CD4-positive, alpha-beta memory T cell (primary cell): ENCODE results near the gene ABHD15. TPM values are rescaled to one million over a fixed set of nuclear protein-coding genes. Genes with fewer than 3 reads are reported as not detected.

Experiments
- CTCF ChIA-PET: fragments of 350-600 bp; sonication (Branson Sonifier 250); formaldehyde crosslinking; loops from one replicate; lab custom pipeline; 2021; ENCODE audit warnings: inconsistent platforms; ENCODE audit not compliant: partially characterized antibody; lab: Charles Lee
- POLR2A ChIA-PET: fragments of 350-600 bp; sonication (Branson Sonifier 250); formaldehyde crosslinking; loops from one replicate; lab custom pipeline; 2021; ENCODE audit not compliant: partially characterized antibody; lab: Charles Lee
- DNase-seq, 5 donors: peaks; one replicate each; pipeline versions ENCODE4 v3.0.0 to v3.0.0-alpha.2; 2020 to 2022; ENCODE audit warnings: mixed read lengths in 1 of 5
- H3K27ac ChIP-seq: one replicate; pipeline ENCODE4 v1.7.0; 2013; ENCODE audit warnings: low read depth, low read length
- H3K27me3 ChIP-seq: 2 replicates; pipeline ENCODE4 v1.7.0; 2013; ENCODE audit warnings: mild to moderate bottlenecking, low read length, moderate library complexity; ENCODE audit not compliant: insufficient read depth
- H3K36me3 ChIP-seq: 2 replicates; pipeline ENCODE4 v1.7.0; 2013; ENCODE audit warnings: mild to moderate bottlenecking, low read length, moderate library complexity; ENCODE audit not compliant: insufficient read depth
- H3K4me1 ChIP-seq: 2 replicates; pipeline ENCODE4 v1.7.0; 2013; ENCODE audit warnings: mild to moderate bottlenecking, low read length, moderate library complexity; ENCODE audit not compliant: insufficient read depth
- H3K4me3 ChIP-seq, 2 donors: one replicate each; pipeline ENCODE4 v1.7.0; 2013; ENCODE audit warnings: low read length in 2 of 2, mild to moderate bottlenecking in 1 of 2
- H3K9me3 ChIP-seq, 2 donors: one replicate each; pipeline ENCODE4 v1.7.0; 2013; ENCODE audit warnings: low read length in 2 of 2, control low read depth in 1 of 2; ENCODE audit not compliant: control insufficient read depth in 1 of 2
- H3K27ac Mint-ChIP-seq, 7 donors: one replicate each; pipeline ENCODE4 v1.8.0; 2020 to 2021; ENCODE audit warnings: mixed read lengths in 7 of 7, mild to moderate bottlenecking in 6 of 7, inconsistent platforms in 3 of 7, moderate library complexity in 3 of 7
- H3K27me3 Mint-ChIP-seq, 2 donors: one replicate each; pipeline ENCODE4 v1.8.0; 2020 to 2021; ENCODE audit warnings: mixed read lengths in 2 of 2
- H3K36me3 Mint-ChIP-seq, 2 donors: one replicate each; pipeline ENCODE4 v1.8.0; 2020 to 2021; ENCODE audit warnings: mixed read lengths in 2 of 2, inconsistent platforms in 1 of 2, mild to moderate bottlenecking in 1 of 2
- H3K4me1 Mint-ChIP-seq, 4 donors: one replicate each; pipeline ENCODE4 v1.8.0; 2020 to 2021; ENCODE audit warnings: mixed read lengths in 4 of 4, mild to moderate bottlenecking in 1 of 4
- H3K4me3 Mint-ChIP-seq, 8 donors: one replicate each; pipeline ENCODE4 v1.8.0; 2020 to 2021; ENCODE audit warnings: mixed read lengths in 8 of 8, mild to moderate bottlenecking in 7 of 8, moderate library complexity in 6 of 8, inconsistent platforms in 3 of 8
- H3K9me3 Mint-ChIP-seq, 8 donors: one replicate each; pipeline ENCODE4 v1.8.0; 2020 to 2021; ENCODE audit warnings: mixed read lengths in 8 of 8, mild to moderate bottlenecking in 5 of 8, inconsistent platforms in 3 of 8, moderate library complexity in 1 of 8
- intact Hi-C: fragments of 100-400 bp; cut with micrococcal nuclease; formaldehyde crosslinking; loops from one replicate; pipeline ENCODE4 v1.15.1; 2023
- polyA plus RNA-seq, 2 donors: library from polyadenylated mRNA; unstranded; fragments of 300-500 nt; fragmentation: Illumina TruSeq; gene quantifications; one replicate each; pipeline ENCODE4 v1.2.3, GENCODE V29; 2021
- total RNA-seq, 2 experiments: library from RNA; stranded (reverse); gene quantifications; one replicate each; pipeline ENCODE4 v1.2.3, GENCODE V29; 2021

The ABHD15 gene
- total and polyA plus RNA-seq, 4 experiments from 2014 or later = 8.2 to 18.8 (median 15.8) TPM

DNA sequence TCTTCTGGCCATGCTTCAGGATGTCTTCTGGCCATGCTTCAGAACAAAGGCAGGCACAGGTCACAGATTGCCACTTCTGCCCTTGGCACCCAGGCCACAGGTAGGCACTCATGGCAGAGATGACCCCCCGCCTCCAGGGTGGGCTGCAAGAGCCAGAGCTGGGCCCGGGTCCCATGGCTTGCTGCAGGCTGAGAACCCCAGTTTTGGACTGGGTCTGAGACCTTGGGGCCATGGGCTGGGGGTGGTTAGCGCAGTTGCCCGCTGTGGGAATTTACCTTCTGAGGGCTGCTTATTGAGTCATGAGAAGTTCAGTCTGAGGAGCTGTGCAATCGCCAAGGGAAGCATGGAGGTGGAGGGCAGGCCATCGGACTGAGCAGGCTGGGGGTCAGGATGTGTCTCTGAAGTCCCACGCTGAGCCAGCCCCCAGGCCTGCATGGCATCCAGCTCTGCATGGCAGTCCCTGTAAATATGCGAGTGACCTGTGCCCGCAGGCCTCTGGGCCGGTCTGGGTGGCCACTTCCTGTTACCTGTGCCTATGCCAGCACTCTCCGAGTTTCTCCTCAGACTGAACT, 27.8 kb upstream of the ABHD15 start:
- Mint-ChIP-seq H3K4me3 (peak overlapping the region; percentile 69 to 86 (median 74)), H3K9me3 (no peaks in the 10 kb centered on the region), H3K4me1 (peaks cover 13 to 32% (median 24%) of the 10 kb centered on the region in 4 donors), H3K36me3 (peaks cover 0 to 3% of the 10 kb centered on the region in 2 donors), H3K27me3 (no peaks in the 10 kb centered on the region), H3K27ac (peak overlapping the region in 3 of 7 donors; percentile 13 to 63 (median 23))
- POLR2A ChIA-PET = interaction anchor here (4.8 to 6.0 kb wide), 2 partner anchors 21 to 27 kb away, joined by 68 to 109 read pairs; partner anchors contain the start of genes ABHD15 and TP53I13
- peaks cover 43% of the 10 kb centered on the region for H3K4me1 ChIP-seq
- no peaks in the 10 kb centered on the region for H3K36me3 ChIP-seq
- no peak overlapping the region for H3K4me3 ChIP-seq
- no peaks in the 10 kb centered on the region for H3K9me3 ChIP-seq
- no peaks in the 10 kb centered on the region for H3K27me3 ChIP-seq
- no peak overlapping the region for H3K27ac ChIP-seq
- no peak for DNase-seq
- CTCF ChIA-PET = interaction anchor here (1.2 to 5.0 kb wide), 5 partner anchors 14 to 27 kb away, joined by 3 to 123 read pairs (median 36); partner anchors contain the start of genes ABHD15 and TP53I13
- intact Hi-C loops = no loop called here

DNA sequence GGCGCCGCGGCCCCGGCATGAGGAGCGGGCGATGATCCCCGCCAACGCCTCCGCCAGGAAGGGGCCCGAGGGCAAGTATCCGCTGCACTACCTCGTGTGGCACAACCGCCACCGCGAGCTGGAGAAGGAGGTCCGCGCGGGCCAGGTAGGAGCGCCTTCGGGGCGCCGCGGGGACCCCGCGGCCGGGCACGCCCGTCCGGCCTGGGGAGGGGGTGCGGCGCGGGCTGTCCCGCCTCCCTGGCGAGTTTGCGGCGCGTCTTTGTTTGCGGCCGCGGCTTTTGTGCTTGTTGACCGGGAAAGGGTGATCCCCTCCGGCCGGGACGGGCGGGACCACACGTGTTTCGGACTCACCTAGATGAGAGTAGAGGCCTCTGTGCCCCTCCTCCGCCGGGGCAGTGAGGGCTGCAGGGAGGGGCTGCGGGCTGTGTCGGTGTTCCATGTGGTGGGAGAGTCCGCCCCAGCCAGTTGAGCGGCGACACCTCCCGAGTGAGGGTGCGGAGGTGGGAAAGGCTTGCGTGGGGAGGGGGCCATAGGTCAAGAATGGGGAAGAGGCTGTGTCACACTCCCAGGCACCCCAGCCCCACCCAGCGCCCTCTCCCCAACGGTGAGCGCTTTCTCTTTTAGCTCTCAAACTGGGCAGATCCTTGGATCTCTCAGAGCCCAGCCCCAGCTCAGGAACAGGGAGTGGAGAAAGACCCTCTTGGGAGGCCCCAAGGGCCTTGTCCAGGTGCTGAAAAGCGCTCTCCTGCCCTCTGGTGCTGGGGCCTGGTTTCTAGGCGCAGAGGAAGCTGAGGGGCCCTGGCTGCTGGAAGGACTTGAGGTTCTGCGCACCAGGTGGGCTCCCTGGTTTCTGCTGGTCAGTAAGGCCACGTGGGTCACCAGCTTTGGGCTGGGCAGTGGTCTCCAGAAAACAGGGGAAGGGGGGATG, 27.0 kb upstream of the ABHD15 start:
- intact Hi-C loops = no loop called here
- peaks cover 43% of the 10 kb centered on the region for H3K4me1 ChIP-seq
- no peak for DNase-seq
- CTCF ChIA-PET = interaction anchor here (1.2 to 5.0 kb wide), 7 partner anchors 13 to 223 kb away, joined by 3 to 123 read pairs (median 20); partner anchors contain the start of genes ABHD15 and TP53I13
- H3K27ac ChIP-seq = no peak overlapping the region
- H3K36me3 ChIP-seq = no peaks in the 10 kb centered on the region
- no peaks in the 10 kb centered on the region for H3K27me3 Mint-ChIP-seq
- H3K9me3 Mint-ChIP-seq = no peaks in the 10 kb centered on the region
- peak overlapping the region; percentile 69 to 86 (median 74) for H3K4me3 Mint-ChIP-seq
- POLR2A ChIA-PET = interaction anchor here (0.7 to 6.0 kb wide), 5 partner anchors 15 to 26 kb away, joined by 3 to 109 read pairs (median 21); partner anchors contain the start of genes ABHD15 and TP53I13
- H3K36me3 Mint-ChIP-seq = peaks cover 0 to 3% of the 10 kb centered on the region in 2 donors
- peak overlapping the region in 1 of 7 donors; percentile 63 for H3K27ac Mint-ChIP-seq
- H3K9me3 ChIP-seq = no peaks in the 10 kb centered on the region
- H3K4me3 ChIP-seq = peak overlapping the region in 1 of 2 donors; percentile 54
- H3K4me1 Mint-ChIP-seq = peaks cover 13 to 32% (median 24%) of the 10 kb centered on the region in 4 donors
- no peaks in the 10 kb centered on the region for H3K27me3 ChIP-seq

DNA sequence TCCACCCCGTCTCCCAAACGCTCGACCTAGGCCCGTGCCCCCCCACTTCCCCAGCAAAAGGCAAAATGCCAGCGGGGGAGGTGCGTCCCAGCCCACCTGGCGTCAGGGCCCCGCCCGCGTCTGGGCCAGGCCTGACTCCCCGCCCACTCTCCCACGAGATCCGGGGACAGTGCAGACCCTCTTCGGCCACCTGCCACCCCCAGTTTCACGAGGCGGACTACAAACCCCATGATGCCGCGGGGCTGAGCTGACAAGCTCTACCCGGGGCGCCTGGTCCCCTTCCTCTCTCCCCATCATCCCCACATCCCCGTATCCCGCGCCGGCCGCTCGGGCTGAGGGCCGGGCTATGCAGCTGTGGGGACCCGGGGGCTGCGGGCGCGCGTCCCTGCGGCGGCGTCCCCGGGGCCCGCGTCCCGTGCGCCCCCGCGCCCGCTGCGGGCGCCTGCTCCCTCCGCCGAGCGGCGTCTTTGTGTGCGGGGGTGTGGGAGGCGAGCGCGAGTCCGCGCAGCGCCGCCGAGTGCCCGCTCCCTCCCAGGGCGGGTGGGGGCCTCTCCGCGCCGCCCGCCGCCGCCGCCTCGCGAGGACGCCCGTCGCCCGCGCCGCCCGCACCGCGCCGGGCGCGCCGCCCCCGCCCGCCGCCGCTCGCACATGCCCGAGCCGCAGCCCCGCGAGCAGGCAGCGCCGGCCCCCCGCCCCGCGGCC, 26.2 kb upstream of the ABHD15 start, which contains the start of gene ANKRD13B:
ANKRD13B (plus strand) TSS at position 283 of the 702 bp plus-strand sequence. CDS start 490 bp downstream, outside the sequence.
- CTCF ChIA-PET = interaction anchor here (1.0 to 5.0 kb wide), 13 partner anchors 12 to 411 kb away, joined by 3 to 123 read pairs (median 4); partner anchors contain the start of genes ABHD15, CORO6 and TP53I13
- H3K27me3 Mint-ChIP-seq = no peaks in the 10 kb centered on the region
- Histone ChIP-seq H3K27ac (no peak within 1 kb of the TSS), H3K4me1 (peaks cover 50% of the 10 kb centered on the region), H3K27me3 (no peaks in the 10 kb centered on the region), H3K9me3 (no peaks in the 10 kb centered on the region), H3K4me3 (peak within 1 kb of the TSS; percentile 29 to 54), H3K36me3 (no peaks in the 10 kb centered on the region)
- H3K36me3 Mint-ChIP-seq = peaks cover 0 to 5% of the 10 kb centered on the region in 2 donors
- POLR2A ChIA-PET = interaction anchor here (0.7 to 6.0 kb wide), 11 partner anchors 11 to 223 kb away, joined by 3 to 109 read pairs (median 5); partner anchors contain the start of genes ABHD15 and TP53I13
- H3K9me3 Mint-ChIP-seq = no peaks in the 10 kb centered on the region
- peak within 1 kb of the TSS in 5 of 7 donors; percentile 31 to 84 (median 52) for H3K27ac Mint-ChIP-seq
- H3K4me1 Mint-ChIP-seq = peaks cover 16 to 39% (median 29%) of the 10 kb centered on the region in 4 donors
- no peak for DNase-seq
- intact Hi-C loops = no loop called here
- H3K4me3 Mint-ChIP-seq = peak within 1 kb of the TSS; percentile 71 to 95 (median 84)

DNA sequence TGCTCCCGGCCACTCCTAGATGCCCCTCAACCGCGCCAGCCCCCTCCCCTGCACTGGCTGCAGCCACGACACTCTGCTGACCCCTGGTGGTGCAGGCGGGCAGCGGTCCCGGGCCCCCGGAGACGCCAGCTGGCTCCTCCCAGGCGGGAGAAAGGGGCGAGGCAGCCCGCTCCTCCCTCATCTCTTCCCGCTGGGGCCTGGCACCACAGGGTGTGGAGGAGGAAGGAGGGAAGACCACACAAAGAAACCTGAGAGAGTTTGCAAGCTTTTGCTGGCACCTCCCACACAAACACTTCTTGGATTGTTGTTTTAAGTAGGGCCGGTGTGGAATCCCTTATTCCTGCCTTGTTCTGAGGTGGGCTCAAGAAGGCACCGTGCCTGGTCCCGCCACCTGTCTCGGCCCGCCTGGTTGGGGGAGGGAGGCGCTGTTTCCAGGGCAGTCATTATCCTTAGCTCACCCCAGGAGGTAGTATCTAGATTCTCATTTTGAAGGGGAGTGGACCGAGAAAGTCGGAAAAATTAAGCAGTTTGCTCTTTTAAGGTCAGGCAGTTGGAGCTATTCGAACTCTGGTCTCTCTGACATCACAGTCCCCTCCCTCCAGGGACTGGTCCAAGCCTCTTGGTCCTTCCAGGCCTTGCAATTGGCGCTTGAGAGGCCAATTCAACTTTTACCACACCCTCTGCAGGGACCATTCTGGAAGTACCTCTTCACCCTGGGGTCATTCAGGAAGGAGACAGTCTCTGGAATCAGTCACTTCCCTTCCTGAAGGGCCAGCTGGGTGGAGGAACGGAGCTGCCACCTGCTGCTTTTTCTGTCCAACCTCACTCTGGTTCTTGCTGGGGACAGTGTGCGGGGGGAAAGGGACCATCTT, 25.1 kb upstream of the ABHD15 start:
- H3K27me3 Mint-ChIP-seq = no peaks in the 10 kb centered on the region
- CTCF ChIA-PET = interaction anchor here (0.7 to 5.0 kb wide), 23 partner anchors 9 to 410 kb away, joined by 3 to 123 read pairs (median 4); partner anchors contain the start of genes ABHD15, CORO6, TAOK1 and TP53I13
- H3K4me3 ChIP-seq = peak overlapping the region in 1 of 2 donors; percentile 49
- peaks cover 0 to 6% of the 10 kb centered on the region in 2 donors for H3K36me3 Mint-ChIP-seq
- H3K4me3 Mint-ChIP-seq = peak overlapping the region; percentile 71 to 95 (median 84)
- intact Hi-C loops = loop anchor here (1.0 kb wide), 2 partner anchors 12 to 223 kb away; no protein-coding TSS in a partner anchor
- H3K27ac Mint-ChIP-seq = peak overlapping the region in 5 of 7 donors; percentile 52 to 84 (median 80)
- H3K27me3 ChIP-seq = no peaks in the 10 kb centered on the region
- H3K36me3 ChIP-seq = no peaks in the 10 kb centered on the region
- H3K9me3 ChIP-seq = no peaks in the 10 kb centered on the region
- H3K4me1 ChIP-seq = peaks cover 60% of the 10 kb centered on the region
- H3K27ac ChIP-seq = no peak overlapping the region
- no peaks in the 10 kb centered on the region for H3K9me3 Mint-ChIP-seq
- peak; percentile 59 to 75 (median 64) for DNase-seq
- H3K4me1 Mint-ChIP-seq = peaks cover 22 to 50% (median 38%) of the 10 kb centered on the region in 4 donors
- POLR2A ChIA-PET = interaction anchor here (0.9 to 6.0 kb wide), 13 partner anchors 10 to 340 kb away, joined by 3 to 109 read pairs (median 6); partner anchors contain the start of genes ABHD15 and TP53I13

DNA sequence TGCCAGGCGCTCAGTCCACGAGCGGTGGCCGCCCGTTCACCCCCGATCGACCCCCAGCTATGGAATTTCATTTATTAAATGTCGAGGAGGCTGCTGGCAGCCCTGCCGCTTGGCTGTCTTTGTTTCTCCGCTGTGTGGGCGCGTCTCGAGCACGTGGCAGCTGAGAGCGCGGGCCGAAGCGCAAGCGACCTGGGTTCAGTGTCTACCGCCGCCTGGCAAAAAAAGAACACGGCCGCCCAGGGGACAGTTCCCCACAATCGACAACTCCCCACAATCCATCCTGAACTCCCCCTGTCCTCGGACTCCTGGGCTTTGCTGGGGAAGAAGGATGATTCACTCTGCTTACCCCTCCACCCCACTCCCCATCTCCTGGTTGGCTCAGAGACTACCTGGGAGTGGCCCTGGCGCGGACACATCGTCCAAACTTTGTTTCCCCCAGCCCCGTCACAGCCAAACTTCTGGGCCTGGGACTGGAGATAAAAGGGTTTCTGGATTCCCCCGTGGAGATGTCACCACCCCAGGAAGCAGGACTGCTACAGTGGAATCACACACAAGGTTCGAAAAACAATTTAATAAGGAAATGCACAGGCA, 24.4 kb upstream of the ABHD15 start:
- no peaks in the 10 kb centered on the region for H3K9me3 Mint-ChIP-seq
- Histone ChIP-seq H3K27ac (no peak overlapping the region), H3K36me3 (no peaks in the 10 kb centered on the region), H3K4me1 (peaks cover 68% of the 10 kb centered on the region), H3K9me3 (no peaks in the 10 kb centered on the region), H3K4me3 (peak overlapping the region in 1 of 2 donors; percentile 43), H3K27me3 (no peaks in the 10 kb centered on the region)
- DNase-seq = no peak
- intact Hi-C loops = loop anchor here (1.0 kb wide), 2 partner anchors 11 to 222 kb away; no protein-coding TSS in a partner anchor
- H3K4me3 Mint-ChIP-seq = peak overlapping the region; percentile 71 to 95 (median 84)
- H3K4me1 Mint-ChIP-seq = peaks cover 26 to 57% (median 43%) of the 10 kb centered on the region in 4 donors
- CTCF ChIA-PET = interaction anchor here (0.7 to 5.0 kb wide), 19 partner anchors 10 to 340 kb away, joined by 3 to 123 read pairs (median 4); partner anchors contain the start of genes ABHD15, CORO6 and TP53I13
- no peaks in the 10 kb centered on the region for H3K27me3 Mint-ChIP-seq
- POLR2A ChIA-PET = interaction anchor here (0.6 to 6.0 kb wide), 13 partner anchors 9 to 341 kb away, joined by 3 to 109 read pairs (median 6); partner anchors contain the start of genes ABHD15 and TP53I13
- H3K27ac Mint-ChIP-seq = peak overlapping the region; percentile 29 to 84 (median 70)
- H3K36me3 Mint-ChIP-seq = peaks cover 0 to 6% of the 10 kb centered on the region in 2 donors
